Measurements from ENCODE around the gene ATP6V1G1.

DNA sequence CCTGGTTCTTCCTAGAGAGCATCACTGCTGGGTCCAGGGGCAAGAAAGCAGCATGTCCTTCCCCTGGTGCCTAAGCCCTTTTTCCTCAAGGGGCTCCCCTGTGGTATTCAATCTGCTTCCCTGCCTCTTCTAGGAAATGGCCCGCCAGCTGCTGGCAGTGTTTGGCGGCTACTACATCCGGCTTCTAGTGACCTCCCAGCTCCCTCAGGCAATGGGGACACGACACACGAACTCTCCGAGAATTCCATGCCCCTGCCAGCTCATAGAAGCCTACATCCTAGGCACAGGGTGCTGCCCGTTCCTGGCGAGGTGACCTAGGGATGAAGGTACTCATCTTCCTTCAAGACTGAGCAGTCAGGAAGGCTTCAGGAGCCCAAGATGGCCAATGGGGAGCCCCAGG, 55.4 kb downstream of the ATP6V1G1 start:
- TF ChIP-seq ZNF274 (IDR thresholded peaks at IDR 0.05; ENCODE audit: low read depth, low read length), result no peak
- no peak for TF ChIP-seq SUZ12 (IDR thresholded peaks at IDR 0.05; ENCODE audit: extremely low read depth, insufficient read depth, insufficient read length)
- TF ChIP-seq YY1 (IDR thresholded peaks at IDR 0.05; ENCODE audit: insufficient read depth, insufficient read length), result no peak
